ENCODE results near the gene VASH2.

Gene VASH2

GRCh38 chr1:212930986-212931678 is 19.2 kb upstream of the VASH2 start:
- no peak for DNase-seq

- no peak for DNase-seq
Observed at GRCh38 chr1:212933815-212934471, 16.4 kb upstream of the VASH2 start.

GRCh38 chr1:212935387-212935981 is 14.9 kb upstream of the VASH2 start:
- no peak for DNase-seq

- DNase-seq, result no peak
Observed at GRCh38 chr1:212937034-212937433, 13.3 kb upstream of the VASH2 start.

GRCh38 chr1:212938846-212939245 is 11.5 kb upstream of the VASH2 start:
- DNase-seq, result no peak

- DNase-seq, result no peak
Observed at GRCh38 chr1:212941452-212941851, 8.9 kb upstream of the VASH2 start.

- DNase-seq, result no peak
Observed at GRCh38 chr1:212942679-212943392, 7.5 kb upstream of the VASH2 start.

- no peak for DNase-seq
Observed at GRCh38 chr1:212943393-212943710, 7.0 kb upstream of the VASH2 start.

GRCh38 chr1:212944229-212944901 is 6.0 kb upstream of the VASH2 start:
- no peak for DNase-seq

- no peak for DNase-seq
Observed at GRCh38 chr1:212945056-212945455, 5.3 kb upstream of the VASH2 start.

- no peak for DNase-seq
Observed at GRCh38 chr1:212945463-212946160, 4.7 kb upstream of the VASH2 start.

GRCh38 chr1:212946872-212947271 is 3.5 kb upstream of the VASH2 start:
- no peak for DNase-seq

GRCh38 chr1:212949771-212950170 is 570 bp upstream of the VASH2 start:
- no peak for DNase-seq

- no peak for DNase-seq
Observed at GRCh38 chr1:212951126-212951946, 995 bp downstream of the VASH2 start.

- DNase-seq, result no peak
Observed at GRCh38 chr1:212951947-212952640, 1.8 kb downstream of the VASH2 start.

GRCh38 chr1:212952641-212952976 is 2.3 kb downstream of the VASH2 start:
- DNase-seq, result no peak

GRCh38 chr1:212953321-212953720 is 3.0 kb downstream of the VASH2 start:
- no peak for DNase-seq

GRCh38 chr1:212954514-212954913 is 4.2 kb downstream of the VASH2 start:
- no peak for DNase-seq

GRCh38 chr1:212955098-212955497 is 4.8 kb downstream of the VASH2 start:
- no peak for DNase-seq

- no peak for DNase-seq
Observed at GRCh38 chr1:212955961-212956620, 5.8 kb downstream of the VASH2 start.

- DNase-seq, result no peak
Observed at GRCh38 chr1:212957546-212957945, 7.2 kb downstream of the VASH2 start.
